RWPE2 (cell line): ENCODE results near the gene ACACB.

ENCODE experiments used
- ATAC-seq: fragments of 200-7000 bp; cut with Tn5 transposase; 3 replicates; pipeline ENCODE4 v1.9.1; 2021; ENCODE audit warnings: low read depth
- DNase-seq: peaks from one replicate; pipeline ENCODE4 v3.0.0-alpha.2; 2020; ENCODE audit warnings: low spot score
- H3K27ac ChIP-seq: fragments of 450-650 bp; 2 replicates; pipeline ENCODE4 v1.5.1; 2017; ENCODE audit warnings: mild to moderate bottlenecking; ENCODE audit not compliant: poor library complexity, severe bottlenecking
- H3K27me3 ChIP-seq: fragments of 250-450 bp; sonication (Bioruptor Pico); 2 replicates; pipeline ENCODE4 v1.5.1; 2021; ENCODE audit warnings: mild to moderate bottlenecking, moderate library complexity; ENCODE audit not compliant: insufficient read depth, poor library complexity, severe bottlenecking
- H3K36me3 ChIP-seq: fragments of 250-450 bp; sonication (Bioruptor Pico); 2 replicates; pipeline ENCODE4 v1.5.1; 2020; ENCODE audit warnings: low read depth, mild to moderate bottlenecking, moderate library complexity
- H3K4me1 ChIP-seq: fragments of 250-450 bp; sonication (Bioruptor Pico); 2 replicates; pipeline ENCODE4 v1.5.1; 2021; ENCODE audit warnings: mild to moderate bottlenecking, moderate library complexity; ENCODE audit not compliant: insufficient read depth, poor library complexity, severe bottlenecking
- H3K4me3 ChIP-seq: fragments of 250-450 bp; sonication (Bioruptor Pico); 2 replicates; pipeline ENCODE4 v1.5.1; 2021; ENCODE audit warnings: mild to moderate bottlenecking, moderate library complexity; ENCODE audit not compliant: severe bottlenecking
- H3K9me3 ChIP-seq: fragments of 250-450 bp; sonication (Bioruptor Pico); 2 replicates; pipeline ENCODE4 v1.5.1; 2021; ENCODE audit warnings: mild to moderate bottlenecking, moderate library complexity; ENCODE audit not compliant: severe bottlenecking
- TF ChIP-seq, protein P1 (sequence below): fragments of 450-650 bp; IDR thresholded peaks from one replicate; pipeline ENCODE4 v1.5.1; 2017; ENCODE audit warnings: mild to moderate bottlenecking, moderate library complexity; ENCODE audit not compliant: poor library complexity, severe bottlenecking

The ACACB gene

DNA sequence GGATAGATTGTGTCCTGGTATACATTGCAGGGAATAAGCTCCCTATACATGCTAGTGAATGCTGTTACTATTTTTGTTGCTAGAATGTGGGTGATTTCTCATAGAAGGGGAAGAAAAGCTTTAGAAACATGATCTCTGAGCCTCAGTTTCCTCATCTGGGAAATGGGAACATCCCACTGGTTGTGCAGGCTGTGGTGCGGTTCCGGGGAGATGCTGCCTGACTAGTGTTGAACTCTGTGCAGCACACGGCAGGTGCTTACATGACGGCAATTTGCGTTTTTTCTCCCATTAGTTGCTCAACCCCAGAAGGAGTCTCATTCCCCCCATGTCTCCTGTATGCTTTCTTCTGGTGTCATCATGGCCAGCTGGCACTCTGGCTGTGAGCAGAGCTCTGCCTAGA is 159.8 kb downstream of the ACACB start:
- TF ChIP-seq, protein P1, sequence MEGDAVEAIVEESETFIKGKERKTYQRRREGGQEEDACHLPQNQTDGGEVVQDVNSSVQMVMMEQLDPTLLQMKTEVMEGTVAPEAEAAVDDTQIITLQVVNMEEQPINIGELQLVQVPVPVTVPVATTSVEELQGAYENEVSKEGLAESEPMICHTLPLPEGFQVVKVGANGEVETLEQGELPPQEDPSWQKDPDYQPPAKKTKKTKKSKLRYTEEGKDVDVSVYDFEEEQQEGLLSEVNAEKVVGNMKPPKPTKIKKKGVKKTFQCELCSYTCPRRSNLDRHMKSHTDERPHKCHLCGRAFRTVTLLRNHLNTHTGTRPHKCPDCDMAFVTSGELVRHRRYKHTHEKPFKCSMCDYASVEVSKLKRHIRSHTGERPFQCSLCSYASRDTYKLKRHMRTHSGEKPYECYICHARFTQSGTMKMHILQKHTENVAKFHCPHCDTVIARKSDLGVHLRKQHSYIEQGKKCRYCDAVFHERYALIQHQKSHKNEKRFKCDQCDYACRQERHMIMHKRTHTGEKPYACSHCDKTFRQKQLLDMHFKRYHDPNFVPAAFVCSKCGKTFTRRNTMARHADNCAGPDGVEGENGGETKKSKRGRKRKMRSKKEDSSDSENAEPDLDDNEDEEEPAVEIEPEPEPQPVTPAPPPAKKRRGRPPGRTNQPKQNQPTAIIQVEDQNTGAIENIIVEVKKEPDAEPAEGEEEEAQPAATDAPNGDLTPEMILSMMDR, result no peak
- no peaks in the 10 kb centered on the region for H3K4me1 ChIP-seq
- DNase-seq (no peak), ATAC-seq (no peak)
- no peak overlapping the region for H3K4me3 ChIP-seq
- no peaks in the 10 kb centered on the region for H3K36me3 ChIP-seq
- no peaks in the 10 kb centered on the region for H3K27me3 ChIP-seq
- H3K27ac ChIP-seq, result no peak overlapping the region
- H3K9me3 ChIP-seq, result no peaks in the 10 kb centered on the region

DNA sequence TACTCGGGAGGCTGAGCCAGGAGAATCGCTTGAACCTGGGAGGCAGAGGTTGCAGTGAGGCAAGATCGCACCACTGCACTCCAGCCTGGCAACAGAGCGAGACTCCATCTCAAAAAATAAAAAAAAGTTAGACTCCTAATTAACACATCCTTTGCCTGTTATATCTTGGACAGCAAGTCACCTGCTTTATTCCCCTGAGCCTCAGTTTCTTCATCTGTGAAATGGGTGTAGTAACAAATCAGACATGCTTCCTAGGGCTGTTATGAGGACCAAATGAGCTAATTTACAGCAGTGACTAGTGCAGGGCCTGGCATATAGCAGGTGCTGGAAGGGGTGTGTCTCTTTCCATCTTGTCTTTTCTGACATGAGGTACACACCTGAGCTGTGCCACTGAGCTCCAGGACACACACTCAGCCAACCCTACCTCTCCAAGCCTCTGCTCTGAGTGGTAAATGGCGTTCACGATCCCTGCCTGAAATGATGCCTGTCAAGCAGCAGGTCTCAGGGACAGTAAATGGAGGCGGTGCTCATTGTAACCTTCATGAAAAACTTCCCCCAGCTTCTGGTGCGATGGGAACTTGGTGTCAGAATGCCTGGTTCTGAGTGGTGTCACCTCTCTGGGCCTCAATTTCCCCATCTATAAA is 161.0 kb downstream of the ACACB start:
- TF ChIP-seq, protein P1, result no peak
- no peak for ATAC-seq
- no peaks in the 10 kb centered on the region for H3K36me3 ChIP-seq
- H3K9me3 ChIP-seq, result no peaks in the 10 kb centered on the region
- no peak overlapping the region for H3K27ac ChIP-seq
- DNase-seq, result no peak
- H3K27me3 ChIP-seq, result no peaks in the 10 kb centered on the region
- H3K4me1 ChIP-seq, result no peaks in the 10 kb centered on the region
- H3K4me3 ChIP-seq, result no peak overlapping the region

DNA sequence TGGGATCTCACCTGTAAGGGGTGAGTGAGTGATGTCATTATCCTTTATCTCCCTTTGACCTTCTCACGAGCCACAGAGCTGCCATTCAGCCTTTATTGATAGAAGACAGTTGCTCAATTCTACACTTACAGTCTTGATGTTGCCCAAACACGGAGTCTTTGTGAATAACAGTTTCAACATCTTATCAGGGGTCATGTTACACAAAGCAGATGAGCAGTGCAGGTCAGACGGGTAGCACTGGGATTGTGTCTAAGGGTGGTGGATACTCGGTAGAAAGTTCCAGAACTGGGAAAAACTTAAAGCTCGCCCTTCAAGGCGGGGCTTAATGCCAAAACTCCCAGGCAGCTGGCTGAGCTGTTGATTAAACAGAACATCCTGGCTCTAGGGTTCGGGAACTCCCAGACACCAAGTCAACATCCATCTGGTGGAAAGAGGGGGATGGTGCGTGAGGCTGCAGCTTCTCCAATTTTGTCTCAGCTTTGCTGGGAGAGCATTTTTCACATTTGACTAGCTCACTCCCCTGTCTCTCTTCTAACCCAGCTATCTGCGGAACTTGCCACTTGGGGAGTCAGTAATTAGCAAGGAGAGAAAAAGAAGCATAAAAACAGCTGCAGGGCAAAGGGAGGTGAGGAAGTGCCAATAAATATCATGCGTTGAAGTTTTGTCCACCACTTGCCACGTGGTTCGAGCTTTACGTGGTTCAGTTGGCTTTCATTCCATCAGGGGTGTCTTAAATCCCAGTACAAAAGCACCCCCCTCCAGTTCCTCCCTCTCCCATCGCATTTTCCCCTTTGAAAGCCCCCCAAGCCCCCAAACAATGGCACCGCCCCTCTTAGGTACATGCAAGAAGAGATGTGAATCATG is 161.7 kb downstream of the ACACB start:
- DNase-seq, result no peak
- peak; percentile 87 for ATAC-seq

DNA sequence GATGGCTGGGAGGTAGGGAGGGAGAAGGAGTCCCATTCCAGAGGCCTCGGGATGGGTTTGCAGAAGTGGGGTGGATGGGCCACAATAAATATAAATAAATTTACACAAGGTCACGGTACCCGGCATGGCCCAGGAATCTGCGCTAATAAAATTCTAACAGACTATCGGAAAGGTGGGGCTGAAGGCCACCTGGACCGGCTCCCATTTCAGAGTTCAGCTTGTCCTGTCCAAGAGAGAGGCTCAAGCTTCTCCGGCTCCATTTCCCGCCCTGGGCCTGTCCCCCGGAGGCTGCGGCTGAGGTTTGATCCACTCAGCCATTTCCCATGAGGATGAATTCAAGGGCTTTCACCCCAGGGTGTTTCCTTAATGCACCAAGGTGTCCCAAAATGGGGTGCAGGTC is 162.5 kb downstream of the ACACB start:
- no peak for ATAC-seq
- no peaks in the 10 kb centered on the region for H3K4me1 ChIP-seq
- TF ChIP-seq, protein P1, result no peak

More for the DNA sequence above, 161.7 kb downstream of the ACACB start:
- no peak overlapping the region for H3K4me3 ChIP-seq
- no peaks in the 10 kb centered on the region for H3K36me3 ChIP-seq
- no peaks in the 10 kb centered on the region for H3K9me3 ChIP-seq
- no peaks in the 10 kb centered on the region for H3K4me1 ChIP-seq
- TF ChIP-seq, protein P1, result no peak
- H3K27me3 ChIP-seq, result no peaks in the 10 kb centered on the region
- no peak overlapping the region for H3K27ac ChIP-seq

More for the DNA sequence above, 162.5 kb downstream of the ACACB start:
- no peak overlapping the region for H3K27ac ChIP-seq
- no peak for DNase-seq
- no peaks in the 10 kb centered on the region for H3K9me3 ChIP-seq
- no peaks in the 10 kb centered on the region for H3K27me3 ChIP-seq
- H3K36me3 ChIP-seq, result no peaks in the 10 kb centered on the region
- no peak overlapping the region for H3K4me3 ChIP-seq
